ENCODE data around the gene RNF17. TPM values are rescaled to one million over a fixed set of nuclear protein-coding genes. Genes with fewer than 3 reads are reported as not detected.

The RNF17 gene
- total RNA-seq, 2 donors from 2014 or later = 0.39 to 1.5 TPM

GRCh38 chr13:24916464-24916863, 152.5 kb downstream of the RNF17 start:
- Mint-ChIP-seq H3K9me3 (no peaks in the 10 kb centered on the region), H3K4me1 (no peaks in the 10 kb centered on the region), H3K4me3 (no peak overlapping the region)

DNA sequence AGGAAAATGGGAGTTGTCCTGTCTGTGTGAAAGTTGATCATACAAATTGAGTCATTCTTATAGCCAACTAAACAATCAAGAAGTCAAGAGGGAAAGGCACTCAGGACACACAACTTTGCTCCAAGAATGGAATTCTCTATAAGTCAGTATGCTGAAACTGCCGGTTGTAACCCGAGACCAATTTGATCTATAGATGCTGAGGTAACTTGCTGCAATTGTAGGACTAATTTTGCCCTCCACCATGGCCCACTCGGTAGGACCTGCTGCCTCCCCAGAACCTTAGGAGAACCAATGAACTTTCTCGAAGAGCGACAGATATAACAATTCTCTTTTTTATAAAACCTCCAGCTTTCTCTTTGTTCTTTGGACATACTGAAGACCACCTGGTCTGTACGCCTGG, 157.0 kb downstream of the RNF17 start:
- H3K4me3 Mint-ChIP-seq = peak overlapping the region; percentile 98
- ATAC-seq (replicated peaks) = no peak
- no peaks in the 10 kb centered on the region for H3K9me3 Mint-ChIP-seq
- H3K27ac Mint-ChIP-seq = no peak overlapping the region
- peaks cover 8% of the 10 kb centered on the region for H3K36me3 Mint-ChIP-seq (ENCODE audit: low read depth)
- H3K4me1 Mint-ChIP-seq = no peaks in the 10 kb centered on the region
- H3K27me3 Mint-ChIP-seq = no peaks in the 10 kb centered on the region

More at GRCh38 chr13:24916464-24916863, 152.5 kb downstream of the RNF17 start:
- no peaks in the 10 kb centered on the region for H3K27me3 Mint-ChIP-seq
- no peak overlapping the region for H3K27ac Mint-ChIP-seq
- ATAC-seq (replicated peaks) = no peak
- H3K36me3 Mint-ChIP-seq (ENCODE audit: low read depth) = peaks cover 6% of the 10 kb centered on the region

DNA sequence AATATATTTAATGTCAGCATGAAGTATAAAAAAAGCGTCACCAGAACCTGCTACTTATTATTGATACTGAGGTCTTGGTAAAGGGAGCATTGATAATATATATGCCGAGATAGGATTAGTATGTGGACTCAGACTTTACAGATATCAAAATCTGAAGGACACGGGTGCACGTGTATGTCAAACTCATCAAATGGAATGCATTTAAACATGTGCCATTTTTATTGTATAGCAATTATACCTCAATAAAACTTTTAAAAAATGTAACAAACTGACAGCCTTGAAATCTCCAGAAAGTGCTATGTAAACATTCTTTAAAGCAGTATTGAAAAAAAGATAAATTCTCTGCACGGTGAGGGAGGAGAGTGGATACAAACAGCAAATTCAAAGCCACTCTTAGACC, 157.9 kb downstream of the RNF17 start:
- Mint-ChIP-seq H3K4me1 (no peaks in the 10 kb centered on the region), H3K36me3 (ENCODE audit: low read depth) (peaks cover 8% of the 10 kb centered on the region), H3K27ac (peak overlapping the region; percentile 93), H3K4me3 (peak overlapping the region; percentile 98), H3K27me3 (no peaks in the 10 kb centered on the region), H3K9me3 (no peaks in the 10 kb centered on the region)
- no peak for ATAC-seq (replicated peaks)

DNA sequence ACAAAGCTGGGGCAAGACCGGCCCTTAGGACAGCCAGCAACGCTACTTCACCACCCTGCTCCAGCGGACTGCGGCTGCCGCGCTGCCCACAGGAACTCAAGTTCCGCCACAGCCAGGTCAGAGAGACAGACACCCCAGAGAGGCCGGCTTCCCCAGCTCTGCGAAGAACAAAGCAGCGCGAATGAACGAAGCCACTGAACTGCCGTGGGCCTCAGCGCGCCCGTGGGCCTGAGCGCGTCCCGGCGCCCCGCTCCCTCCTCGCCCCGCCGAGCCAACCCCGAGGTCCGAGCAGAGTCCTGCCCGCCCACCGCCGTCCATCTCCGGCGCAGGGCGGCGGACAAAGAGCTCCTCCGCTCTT, 158.4 kb downstream of the RNF17 start:
- peak overlapping the region; percentile 98 for H3K4me3 Mint-ChIP-seq
- peak; percentile 37 for ATAC-seq (replicated peaks)
- H3K36me3 Mint-ChIP-seq (ENCODE audit: low read depth) = peaks cover 8% of the 10 kb centered on the region
- H3K27me3 Mint-ChIP-seq = no peaks in the 10 kb centered on the region
- peak overlapping the region; percentile 93 for H3K27ac Mint-ChIP-seq
- no peaks in the 10 kb centered on the region for H3K9me3 Mint-ChIP-seq
- no peaks in the 10 kb centered on the region for H3K4me1 Mint-ChIP-seq

DNA sequence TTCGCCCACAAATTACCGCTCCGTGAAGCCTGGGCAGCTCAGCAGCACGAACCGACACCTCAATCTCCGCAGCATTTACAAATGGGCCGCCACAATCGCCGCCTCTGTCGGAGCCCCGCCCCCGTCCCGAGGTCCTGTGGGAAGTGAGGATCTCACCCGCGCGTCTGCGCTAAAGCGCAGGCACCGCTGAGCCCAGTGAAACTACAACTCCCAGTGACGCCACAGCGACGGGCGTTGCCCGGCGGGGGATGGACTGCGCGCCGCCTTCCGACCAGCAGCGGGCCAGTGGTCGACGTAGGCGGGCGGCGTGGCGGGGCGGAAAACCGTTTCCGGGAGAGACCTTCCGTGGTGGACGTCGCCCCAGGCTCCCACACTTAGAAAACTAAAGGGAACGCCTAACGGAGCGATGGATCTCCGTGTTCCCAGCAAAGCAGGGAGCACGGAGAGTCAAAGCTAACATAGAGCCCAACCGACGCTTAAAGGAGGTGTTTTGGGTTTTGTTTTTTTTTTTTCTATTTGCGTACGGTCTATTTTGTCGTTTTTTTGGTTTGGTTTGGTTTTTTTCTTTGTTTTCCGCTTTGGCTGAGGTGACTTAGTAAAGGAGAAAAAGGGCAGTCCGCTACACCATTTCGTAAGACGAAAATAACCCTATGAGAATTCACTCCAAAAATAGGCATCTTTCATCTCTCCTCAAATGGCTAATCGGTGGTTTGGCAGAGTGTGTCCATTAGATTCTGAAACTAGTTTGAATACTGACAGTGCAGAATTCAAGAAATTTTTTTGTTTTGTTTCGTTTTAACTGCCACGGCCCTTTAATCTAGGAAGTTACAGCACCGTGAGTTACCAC, 159.0 kb downstream of the RNF17 start:
- Mint-ChIP-seq H3K27ac (peak overlapping the region; percentile 93), H3K27me3 (no peaks in the 10 kb centered on the region), H3K4me3 (peak overlapping the region; percentile 98), H3K4me1 (no peaks in the 10 kb centered on the region), H3K9me3 (no peaks in the 10 kb centered on the region), H3K36me3 (ENCODE audit: low read depth) (peaks cover 8% of the 10 kb centered on the region)
- ATAC-seq (replicated peaks) = peak; percentile 98

- peaks cover 8% of the 10 kb centered on the region for H3K36me3 Mint-ChIP-seq (ENCODE audit: low read depth)
- no peaks in the 10 kb centered on the region for H3K9me3 Mint-ChIP-seq
- no peak overlapping the region for H3K4me3 Mint-ChIP-seq
- H3K4me1 Mint-ChIP-seq = no peaks in the 10 kb centered on the region
- H3K27me3 Mint-ChIP-seq = peaks cover 3% of the 10 kb centered on the region
- ATAC-seq (replicated peaks) = no peak
- H3K27ac Mint-ChIP-seq = no peak overlapping the region
Measured at GRCh38 chr13:24925318-24926231, 161.6 kb downstream of the RNF17 start.

- peaks cover 17% of the 10 kb centered on the region for H3K27me3 Mint-ChIP-seq
- no peak overlapping the region for H3K27ac Mint-ChIP-seq
- no peaks in the 10 kb centered on the region for H3K4me1 Mint-ChIP-seq
- H3K36me3 Mint-ChIP-seq (ENCODE audit: low read depth) = peaks cover 3% of the 10 kb centered on the region
- H3K4me3 Mint-ChIP-seq = no peak overlapping the region
- no peaks in the 10 kb centered on the region for H3K9me3 Mint-ChIP-seq
- ATAC-seq (replicated peaks) = no peak
Measured at GRCh38 chr13:24927810-24928404, 163.9 kb downstream of the RNF17 start.

- no peaks in the 10 kb centered on the region for H3K36me3 Mint-ChIP-seq (ENCODE audit: low read depth)
- peaks cover 26% of the 10 kb centered on the region for H3K27me3 Mint-ChIP-seq
- no peaks in the 10 kb centered on the region for H3K4me1 Mint-ChIP-seq
- ATAC-seq (replicated peaks) = no peak
- no peak overlapping the region for H3K27ac Mint-ChIP-seq
- H3K4me3 Mint-ChIP-seq = no peak overlapping the region
- no peaks in the 10 kb centered on the region for H3K9me3 Mint-ChIP-seq
Measured at GRCh38 chr13:24929196-24929595, 165.2 kb downstream of the RNF17 start.

Other genes starting within 250 kb of the RNF17 start
- gene ATP12A, start 83.8 kb upstream of the RNF17 start, total RNA-seq = 1 to 10 TPM in 1 of 2 donors, under 1 TPM in 1; 0.13 to 1.5 TPM